Activated naive CD4-positive, alpha-beta T cell treated with anti-CD3 and anti-CD28 coated beads, Interleukin-2, amount 50 U/mL, for 24 hours (primary cell): ENCODE measurements around the gene FAM163B.

Experiments
- H3K27ac Mint-ChIP-seq: one replicate; pipeline ENCODE4 v1.8.0; 2021; ENCODE audit warnings: mild to moderate bottlenecking, mixed read lengths
- H3K27me3 Mint-ChIP-seq: one replicate; pipeline ENCODE4 v1.8.0; 2021; ENCODE audit warnings: mixed read lengths
- H3K36me3 Mint-ChIP-seq: one replicate; pipeline ENCODE4 v1.8.0; 2021; ENCODE audit warnings: mixed read lengths
- H3K4me1 Mint-ChIP-seq: one replicate; pipeline ENCODE4 v1.8.0; 2021; ENCODE audit warnings: mixed read lengths
- H3K4me3 Mint-ChIP-seq: one replicate; pipeline ENCODE4 v1.8.0; 2021; ENCODE audit warnings: mild to moderate bottlenecking, mixed read lengths
- H3K9me3 Mint-ChIP-seq: one replicate; pipeline ENCODE4 v1.8.0; 2021; ENCODE audit warnings: mixed read lengths

FAM163B gene

GRCh38 chr9:133547116-133547515 lies 62.1 kb downstream of the FAM163B start:
- no peaks in the 10 kb centered on the region for H3K9me3 Mint-ChIP-seq
- no peaks in the 10 kb centered on the region for H3K27me3 Mint-ChIP-seq
- no peaks in the 10 kb centered on the region for H3K36me3 Mint-ChIP-seq
- H3K4me3 Mint-ChIP-seq: no peak overlapping the region
- no peaks in the 10 kb centered on the region for H3K4me1 Mint-ChIP-seq
- no peak overlapping the region for H3K27ac Mint-ChIP-seq

- Mint-ChIP-seq H3K36me3 (no peaks in the 10 kb centered on the region), H3K27me3 (no peaks in the 10 kb centered on the region), H3K9me3 (no peaks in the 10 kb centered on the region), H3K4me3 (no peak overlapping the region), H3K4me1 (no peaks in the 10 kb centered on the region), H3K27ac (no peak overlapping the region)
Observed at GRCh38 chr9:133546287-133546680, 62.9 kb downstream of the FAM163B start.

GRCh38 chr9:133545494-133546286 lies 63.5 kb downstream of the FAM163B start:
- Mint-ChIP-seq H3K4me3 (no peak overlapping the region), H3K27ac (no peak overlapping the region), H3K27me3 (no peaks in the 10 kb centered on the region), H3K36me3 (no peaks in the 10 kb centered on the region), H3K4me1 (no peaks in the 10 kb centered on the region), H3K9me3 (no peaks in the 10 kb centered on the region)

- Mint-ChIP-seq H3K4me3 (no peak overlapping the region), H3K27ac (peak overlapping the region; percentile 14), H3K36me3 (no peaks in the 10 kb centered on the region), H3K9me3 (no peaks in the 10 kb centered on the region), H3K4me1 (no peaks in the 10 kb centered on the region), H3K27me3 (no peaks in the 10 kb centered on the region)
Observed at GRCh38 chr9:133543772-133544467, 65.3 kb downstream of the FAM163B start.

GRCh38 chr9:133542002-133542401 lies 67.2 kb downstream of the FAM163B start:
- Mint-ChIP-seq H3K4me3 (no peak overlapping the region), H3K9me3 (no peaks in the 10 kb centered on the region), H3K27ac (no peak overlapping the region), H3K36me3 (no peaks in the 10 kb centered on the region), H3K4me1 (no peaks in the 10 kb centered on the region), H3K27me3 (no peaks in the 10 kb centered on the region)

- Mint-ChIP-seq H3K36me3 (no peaks in the 10 kb centered on the region), H3K4me3 (no peak overlapping the region), H3K4me1 (no peaks in the 10 kb centered on the region), H3K9me3 (no peaks in the 10 kb centered on the region), H3K27ac (no peak overlapping the region), H3K27me3 (no peaks in the 10 kb centered on the region)
Observed at GRCh38 chr9:133540698-133541025, 68.5 kb downstream of the FAM163B start.

- H3K9me3 Mint-ChIP-seq: no peaks in the 10 kb centered on the region
- H3K4me1 Mint-ChIP-seq: no peaks in the 10 kb centered on the region
- H3K27ac Mint-ChIP-seq: no peak overlapping the region
- H3K27me3 Mint-ChIP-seq: no peaks in the 10 kb centered on the region
- H3K4me3 Mint-ChIP-seq: no peak overlapping the region
- no peaks in the 10 kb centered on the region for H3K36me3 Mint-ChIP-seq
Observed at GRCh38 chr9:133539991-133540697, 69.0 kb downstream of the FAM163B start.

GRCh38 chr9:133538851-133539833 lies 70.0 kb downstream of the FAM163B start:
- no peaks in the 10 kb centered on the region for H3K27me3 Mint-ChIP-seq
- no peak overlapping the region for H3K27ac Mint-ChIP-seq
- H3K9me3 Mint-ChIP-seq: no peaks in the 10 kb centered on the region
- no peaks in the 10 kb centered on the region for H3K4me1 Mint-ChIP-seq
- no peak overlapping the region for H3K4me3 Mint-ChIP-seq
- H3K36me3 Mint-ChIP-seq: no peaks in the 10 kb centered on the region

- Mint-ChIP-seq H3K27ac (no peak overlapping the region), H3K4me3 (no peak overlapping the region), H3K9me3 (no peaks in the 10 kb centered on the region), H3K27me3 (no peaks in the 10 kb centered on the region), H3K4me1 (peaks cover 5% of the 10 kb centered on the region), H3K36me3 (no peaks in the 10 kb centered on the region)
Observed at GRCh38 chr9:133538176-133538575, 71.0 kb downstream of the FAM163B start.

- H3K4me3 Mint-ChIP-seq: no peak overlapping the region
- H3K27me3 Mint-ChIP-seq: no peaks in the 10 kb centered on the region
- no peaks in the 10 kb centered on the region for H3K36me3 Mint-ChIP-seq
- peaks cover 13% of the 10 kb centered on the region for H3K4me1 Mint-ChIP-seq
- H3K27ac Mint-ChIP-seq: no peak overlapping the region
- no peaks in the 10 kb centered on the region for H3K9me3 Mint-ChIP-seq
Observed at GRCh38 chr9:133537257-133537656, 71.9 kb downstream of the FAM163B start.

- no peaks in the 10 kb centered on the region for H3K36me3 Mint-ChIP-seq
- H3K27ac Mint-ChIP-seq: no peak overlapping the region
- H3K27me3 Mint-ChIP-seq: no peaks in the 10 kb centered on the region
- H3K4me1 Mint-ChIP-seq: peaks cover 13% of the 10 kb centered on the region
- H3K9me3 Mint-ChIP-seq: no peaks in the 10 kb centered on the region
- H3K4me3 Mint-ChIP-seq: no peak overlapping the region
Observed at GRCh38 chr9:133536536-133536935, 72.7 kb downstream of the FAM163B start.

- Mint-ChIP-seq H3K4me3 (no peak overlapping the region), H3K36me3 (no peaks in the 10 kb centered on the region), H3K9me3 (no peaks in the 10 kb centered on the region), H3K4me1 (peaks cover 13% of the 10 kb centered on the region), H3K27me3 (no peaks in the 10 kb centered on the region), H3K27ac (no peak overlapping the region)
Observed at GRCh38 chr9:133536080-133536479, 73.1 kb downstream of the FAM163B start.

- Mint-ChIP-seq H3K9me3 (no peaks in the 10 kb centered on the region), H3K27ac (no peak overlapping the region), H3K36me3 (no peaks in the 10 kb centered on the region), H3K27me3 (no peaks in the 10 kb centered on the region), H3K4me1 (peaks cover 13% of the 10 kb centered on the region), H3K4me3 (peak overlapping the region; percentile 23)
Observed at GRCh38 chr9:133535306-133535877, 73.8 kb downstream of the FAM163B start.

- Mint-ChIP-seq H3K9me3 (no peaks in the 10 kb centered on the region), H3K4me3 (peak within 1 kb of the TSS; percentile 57), H3K27me3 (no peaks in the 10 kb centered on the region), H3K36me3 (no peaks in the 10 kb centered on the region), H3K27ac (no peak within 1 kb of the TSS), H3K4me1 (peaks cover 13% of the 10 kb centered on the region)
Observed at GRCh38 chr9:133534346-133535291, 74.6 kb downstream of the FAM163B start, which contains the start of gene ADAMTSL2. TSS of gene ADAMTSL2 (plus strand) at chr9:133534704. CDS start at chr9:133536713, 2,009 bp downstream.
